Mucosa of rectum (tissue), 2 donors: ENCODE results near the gene HECTD1.

Experiments
- H3K27ac ChIP-seq, 2 donors: one replicate each; pipeline ENCODE4 v1.7.0; 2013; ENCODE audit warnings: inconsistent platforms in 2 of 2, low read depth in 2 of 2, low read length in 2 of 2
- H3K27me3 ChIP-seq, 2 donors: one replicate each; pipeline ENCODE4 v1.7.0; 2013; ENCODE audit warnings: low read length in 2 of 2; ENCODE audit not compliant: control insufficient read depth in 2 of 2, insufficient read depth in 2 of 2
- H3K36me3 ChIP-seq, 2 donors: one replicate each; pipeline ENCODE4 v1.7.0; 2013; ENCODE audit warnings: low read length in 2 of 2; ENCODE audit not compliant: control insufficient read depth in 2 of 2, insufficient read depth in 2 of 2
- H3K4me1 ChIP-seq, 2 donors: one replicate each; pipeline ENCODE4 v1.7.0; 2013; ENCODE audit warnings: low read length in 2 of 2, mild to moderate bottlenecking in 1 of 2; ENCODE audit not compliant: control insufficient read depth in 2 of 2, insufficient read depth in 2 of 2
- H3K4me3 ChIP-seq, 2 donors: one replicate each; pipeline ENCODE4 v1.7.0; 2013; ENCODE audit warnings: low read length in 2 of 2
- H3K9ac ChIP-seq, 2 donors: one replicate each; pipeline ENCODE4 v1.7.0; 2013; ENCODE audit warnings: low read length in 2 of 2, low read depth in 1 of 2, mild to moderate bottlenecking in 1 of 2
- H3K9me3 ChIP-seq, 2 donors: one replicate each; pipeline ENCODE4 v1.7.0; 2013; ENCODE audit warnings: low read length in 2 of 2; ENCODE audit not compliant: control insufficient read depth in 2 of 2
- donor health status: healthy.
- donor health status: Normal muscosa, but diverticular disease.

HECTD1 gene

DNA sequence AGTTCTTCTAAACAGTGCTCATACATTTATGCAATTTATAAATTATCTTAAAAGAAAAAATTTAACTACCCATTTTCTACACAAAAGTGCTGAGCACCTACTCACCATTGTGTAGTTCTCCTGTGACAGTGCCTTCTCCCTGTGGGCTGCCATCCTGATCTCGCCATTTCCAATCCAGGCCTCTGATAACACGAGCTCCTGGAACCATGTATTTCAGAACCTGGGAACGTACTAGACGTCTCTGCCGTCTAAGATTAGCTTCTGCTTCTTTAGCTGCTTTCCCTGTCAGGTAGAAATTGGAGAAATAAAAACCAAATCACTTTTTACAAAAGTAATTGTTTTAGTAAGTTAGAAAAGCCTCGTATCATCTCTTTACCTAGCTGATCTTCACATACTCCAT lies 74.5 kb downstream of the HECTD1 start:
- H3K27ac ChIP-seq, result no peak overlapping the region
- no peaks in the 10 kb centered on the region for H3K9me3 ChIP-seq
- H3K4me1 ChIP-seq, result peaks cover 5 to 7% of the 10 kb centered on the region in 2 donors
- no peak overlapping the region for H3K9ac ChIP-seq
- no peaks in the 10 kb centered on the region for H3K27me3 ChIP-seq
- peaks cover 38 to 49% of the 10 kb centered on the region in 2 donors for H3K36me3 ChIP-seq
- no peak overlapping the region for H3K4me3 ChIP-seq

DNA sequence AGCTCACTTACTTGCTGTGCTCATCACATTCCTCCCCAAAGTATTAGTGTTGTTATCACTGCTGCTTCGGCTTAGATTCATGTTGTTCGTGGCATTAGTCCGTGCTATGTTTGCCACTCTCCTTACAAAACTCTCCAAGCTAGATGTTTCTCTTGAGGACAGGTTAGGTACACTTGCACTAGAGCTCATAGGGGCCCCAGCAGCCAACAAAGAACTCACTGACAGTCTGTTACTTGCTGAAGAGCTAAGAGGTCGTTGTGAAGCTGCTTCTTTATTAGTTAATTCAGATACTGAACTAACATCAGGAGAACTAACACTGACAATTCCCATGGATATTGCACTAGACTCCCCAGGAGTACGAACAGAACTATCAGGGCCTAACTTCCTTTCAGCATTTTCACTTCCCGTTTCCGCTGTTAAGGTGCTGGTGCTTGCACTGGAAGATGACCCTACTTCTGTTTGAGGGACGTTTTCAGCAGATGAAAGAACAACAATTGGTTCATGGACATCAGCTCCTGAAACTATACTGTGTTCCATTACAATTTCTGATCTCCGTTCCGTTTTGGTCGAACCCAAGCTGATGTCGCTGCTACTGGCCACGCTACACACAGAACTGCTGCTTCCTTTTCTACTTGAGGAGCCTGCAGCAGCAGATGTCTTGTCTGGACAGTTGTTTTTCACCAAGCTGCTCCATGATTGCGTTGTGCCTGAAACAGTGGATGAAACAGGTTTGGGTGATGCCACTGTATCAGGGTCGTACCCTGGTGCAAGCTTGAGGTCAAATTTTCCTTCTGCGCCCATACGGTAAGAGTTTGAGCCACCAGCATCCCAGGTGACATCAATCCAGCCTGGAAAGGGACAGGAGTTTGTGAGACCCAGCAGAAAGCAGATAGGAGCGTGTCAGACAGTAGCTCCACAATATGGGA lies 78.7 kb downstream of the HECTD1 start:
- Histone ChIP-seq H3K4me3 (no peak overlapping the region), H3K27me3 (no peaks in the 10 kb centered on the region), H3K9me3 (no peaks in the 10 kb centered on the region), H3K27ac (peak overlapping the region in 1 of 2 donors; percentile 45), H3K9ac (no peak overlapping the region), H3K36me3 (peaks cover 32 to 33% of the 10 kb centered on the region in 2 donors), H3K4me1 (peaks cover 7 to 8% of the 10 kb centered on the region in 2 donors)

DNA sequence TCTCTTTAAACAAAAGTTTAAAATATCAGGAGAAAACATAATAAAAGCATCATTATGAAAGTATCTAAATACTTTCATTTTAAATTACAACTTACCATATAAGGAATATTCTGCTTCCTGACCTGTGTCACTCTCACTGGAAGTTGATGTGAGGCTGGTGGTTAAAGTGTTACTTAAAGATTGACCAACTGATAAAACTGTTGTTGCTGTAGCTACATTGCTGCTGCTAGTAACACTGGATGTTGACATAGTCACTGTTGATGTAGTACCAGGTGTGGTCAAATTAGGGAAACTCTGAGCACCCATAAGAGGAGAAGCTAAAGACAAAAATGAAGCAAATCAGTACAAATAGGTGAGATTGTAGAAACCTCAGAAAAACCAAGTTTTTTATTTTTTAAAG lies 79.9 kb downstream of the HECTD1 start:
- Histone ChIP-seq H3K27me3 (no peaks in the 10 kb centered on the region), H3K36me3 (peaks cover 35 to 36% of the 10 kb centered on the region in 2 donors), H3K4me1 (peaks cover 7 to 8% of the 10 kb centered on the region in 2 donors), H3K27ac (peak overlapping the region in 1 of 2 donors; percentile 45), H3K9me3 (no peaks in the 10 kb centered on the region), H3K9ac (no peak overlapping the region), H3K4me3 (no peak overlapping the region)

DNA sequence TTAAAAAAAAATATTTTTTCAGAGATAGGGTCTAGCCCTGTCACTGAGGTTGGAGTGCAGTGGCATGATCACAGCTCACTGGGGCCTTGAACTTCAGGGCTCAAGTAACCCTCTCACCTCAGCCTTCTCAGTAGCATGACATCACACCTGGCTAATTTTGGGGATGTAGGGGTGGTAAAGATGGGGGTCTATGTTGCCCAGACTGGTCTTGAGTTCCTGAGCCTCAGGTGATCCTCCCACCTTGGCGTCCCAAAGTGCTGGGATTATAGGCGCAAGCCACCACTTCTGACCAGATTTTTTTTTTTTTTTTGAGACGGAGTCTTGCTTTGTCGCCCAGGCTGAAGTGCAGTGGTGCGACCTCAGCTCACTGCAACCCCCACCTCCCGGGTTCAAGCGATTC lies 80.9 kb downstream of the HECTD1 start:
- Histone ChIP-seq H3K27me3 (no peaks in the 10 kb centered on the region), H3K36me3 (peaks cover 41 to 46% of the 10 kb centered on the region in 2 donors), H3K9me3 (no peaks in the 10 kb centered on the region), H3K4me3 (no peak overlapping the region), H3K9ac (no peak overlapping the region), H3K27ac (no peak overlapping the region), H3K4me1 (peaks cover 7 to 8% of the 10 kb centered on the region in 2 donors)

DNA sequence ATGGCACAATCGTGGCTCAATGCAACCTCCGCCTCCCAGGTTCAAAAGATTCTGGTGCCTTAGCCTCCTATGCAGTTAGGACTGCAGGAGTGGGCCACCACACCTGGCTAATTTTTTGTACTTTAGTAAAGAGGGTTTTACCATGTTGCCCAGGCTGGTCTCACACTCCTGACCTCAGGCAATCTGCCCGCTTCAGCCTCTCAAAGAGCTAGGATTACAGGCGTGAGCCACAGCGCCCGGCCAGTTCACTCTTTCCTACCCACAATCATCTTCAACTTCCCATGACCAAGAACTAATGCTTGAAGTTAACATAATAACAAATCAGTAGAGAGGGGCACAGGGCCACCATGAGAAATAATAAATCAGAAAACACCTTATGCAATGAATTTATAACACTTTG lies 82.4 kb downstream of the HECTD1 start:
- H3K4me3 ChIP-seq, result no peak overlapping the region
- H3K36me3 ChIP-seq, result peaks cover 52 to 59% of the 10 kb centered on the region in 2 donors
- H3K27ac ChIP-seq, result no peak overlapping the region
- no peaks in the 10 kb centered on the region for H3K9me3 ChIP-seq
- H3K9ac ChIP-seq, result no peak overlapping the region
- H3K27me3 ChIP-seq, result no peaks in the 10 kb centered on the region
- peaks cover 7 to 8% of the 10 kb centered on the region in 2 donors for H3K4me1 ChIP-seq

DNA sequence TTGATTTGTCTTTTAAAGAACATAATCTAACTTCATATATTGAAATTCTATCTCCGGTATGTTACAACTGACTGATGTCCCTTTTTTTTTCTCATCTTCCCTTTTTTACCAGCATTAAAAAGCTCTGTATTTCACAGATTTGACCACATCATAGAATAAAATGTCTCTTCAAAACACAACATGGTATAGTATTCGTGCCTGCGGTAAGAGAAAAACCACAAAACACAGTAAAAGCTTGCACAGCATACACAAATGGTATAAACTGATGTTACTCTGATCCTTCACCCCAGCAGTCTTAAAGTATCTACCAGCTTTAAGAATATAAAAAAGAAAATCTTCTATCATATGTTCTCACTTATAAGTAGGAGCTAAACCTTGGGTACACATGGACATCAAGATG lies 83.4 kb downstream of the HECTD1 start:
- Histone ChIP-seq H3K27ac (no peak overlapping the region), H3K4me3 (no peak overlapping the region), H3K9ac (no peak overlapping the region), H3K36me3 (peaks cover 56 to 63% of the 10 kb centered on the region in 2 donors), H3K9me3 (no peaks in the 10 kb centered on the region), H3K4me1 (peaks cover 7 to 8% of the 10 kb centered on the region in 2 donors), H3K27me3 (no peaks in the 10 kb centered on the region)

DNA sequence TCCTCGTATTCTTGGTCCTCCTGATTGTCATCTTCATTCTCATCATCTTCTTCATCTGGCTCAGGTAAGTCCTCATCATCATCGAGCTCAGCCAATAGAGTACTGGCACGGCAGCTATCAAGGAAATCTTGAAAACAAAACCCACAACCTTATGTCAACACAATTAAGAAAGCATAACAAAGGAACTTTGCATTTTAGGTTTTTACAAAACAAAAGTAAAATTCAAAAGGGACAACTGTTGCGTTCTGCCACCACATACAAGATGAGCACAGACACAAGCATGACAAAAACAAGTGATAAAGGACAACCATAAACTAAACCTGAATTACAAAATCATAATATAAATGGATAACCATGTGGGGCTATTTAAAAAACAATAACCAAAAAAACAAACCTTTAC lies 84.7 kb downstream of the HECTD1 start:
- H3K9ac ChIP-seq, result no peak overlapping the region
- H3K36me3 ChIP-seq, result peaks cover 53 to 62% of the 10 kb centered on the region in 2 donors
- H3K9me3 ChIP-seq, result no peaks in the 10 kb centered on the region
- H3K27me3 ChIP-seq, result no peaks in the 10 kb centered on the region
- H3K4me1 ChIP-seq, result peaks cover 0 to 3% of the 10 kb centered on the region in 2 donors
- H3K27ac ChIP-seq, result no peak overlapping the region
- no peak overlapping the region for H3K4me3 ChIP-seq

DNA sequence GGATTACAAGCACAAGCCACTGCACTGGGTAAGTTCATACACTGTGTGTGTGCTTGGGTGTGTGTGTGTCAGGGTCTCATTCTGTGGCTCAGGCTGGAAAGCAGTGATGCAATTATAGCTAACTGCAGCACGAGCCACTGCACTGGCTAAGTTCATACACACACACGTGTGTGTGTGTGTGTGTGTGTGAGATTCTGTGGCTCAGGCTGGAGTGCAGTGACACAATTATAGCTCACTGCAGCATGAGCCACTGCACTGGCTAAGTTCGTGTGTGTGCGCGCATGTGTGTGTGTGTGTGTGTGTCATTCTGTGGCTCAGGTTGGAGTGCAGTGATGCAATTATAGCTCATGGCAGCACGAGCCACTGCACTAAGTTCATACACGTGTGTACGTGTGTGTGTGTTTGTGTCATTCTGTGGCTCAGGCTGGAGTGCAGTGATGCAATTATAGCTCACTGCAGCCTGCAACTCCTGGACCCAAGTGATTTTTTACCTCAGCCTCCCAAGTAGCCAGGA lies 85.4 kb downstream of the HECTD1 start:
- Histone ChIP-seq H3K4me1 (no peaks in the 10 kb centered on the region), H3K27me3 (no peaks in the 10 kb centered on the region), H3K36me3 (peaks cover 59 to 64% of the 10 kb centered on the region in 2 donors), H3K4me3 (no peak overlapping the region), H3K9me3 (no peaks in the 10 kb centered on the region), H3K9ac (no peak overlapping the region), H3K27ac (no peak overlapping the region)

DNA sequence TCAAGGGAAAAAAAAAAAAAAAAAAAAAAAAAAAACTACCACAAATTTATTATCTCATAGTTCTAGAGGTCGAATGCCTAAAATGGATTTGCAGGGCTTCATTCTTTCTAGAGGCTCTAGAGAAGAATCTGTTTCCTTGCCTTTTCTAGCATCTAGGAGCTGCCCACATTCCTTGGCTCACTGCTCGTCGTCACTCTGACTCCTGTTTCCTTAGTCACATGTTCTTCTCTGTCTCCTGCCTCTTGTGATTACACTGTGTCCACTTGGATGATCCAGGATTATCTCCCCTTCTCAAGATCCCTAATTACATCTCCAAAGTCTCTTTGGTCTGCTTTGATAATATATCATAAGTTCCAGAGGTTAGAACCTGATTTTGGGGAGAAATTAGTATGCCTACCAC lies 88.7 kb downstream of the HECTD1 start:
- Histone ChIP-seq H3K27ac (no peak overlapping the region), H3K4me3 (no peak overlapping the region), H3K27me3 (no peaks in the 10 kb centered on the region), H3K9ac (no peak overlapping the region), H3K36me3 (peaks cover 77 to 85% of the 10 kb centered on the region in 2 donors), H3K4me1 (no peaks in the 10 kb centered on the region), H3K9me3 (no peaks in the 10 kb centered on the region)

DNA sequence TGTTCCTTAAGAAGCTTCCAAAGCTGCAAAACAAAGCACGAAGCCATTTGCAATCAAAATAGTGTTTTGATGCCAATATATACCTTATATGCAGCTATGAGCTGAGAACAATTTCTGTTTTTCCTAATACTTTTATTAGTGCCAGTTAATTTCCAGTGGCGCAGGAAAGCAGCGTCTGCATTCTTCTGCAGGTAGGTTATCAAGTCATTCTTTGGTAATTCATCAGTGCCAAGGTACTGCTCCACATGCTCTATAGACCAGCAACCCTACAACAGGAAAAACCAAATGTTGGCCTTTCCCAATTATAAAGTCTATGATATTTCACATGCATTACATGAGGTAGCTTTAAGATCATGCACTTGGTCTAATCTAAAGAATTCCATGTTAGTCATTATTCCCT lies 93.8 kb downstream of the HECTD1 start:
- peaks cover 60 to 85% of the 10 kb centered on the region in 2 donors for H3K36me3 ChIP-seq
- H3K27me3 ChIP-seq, result no peaks in the 10 kb centered on the region
- H3K4me3 ChIP-seq, result no peak overlapping the region
- no peaks in the 10 kb centered on the region for H3K4me1 ChIP-seq
- no peak overlapping the region for H3K27ac ChIP-seq
- H3K9ac ChIP-seq, result no peak overlapping the region
- no peaks in the 10 kb centered on the region for H3K9me3 ChIP-seq
